DND-41 (cell line): ENCODE results near the gene REC114.

Experiments
- EZH2 ChIP-seq: IDR thresholded peaks from 3 replicates; pipeline ENCODE4 v1.6.1; 2012; ENCODE audit warnings: borderline replicate concordance, low read depth, mild to moderate bottlenecking, moderate library complexity, low read length, inconsistent platforms; ENCODE audit not compliant: severe bottlenecking
- TF ChIP-seq, protein P1 (sequence below): IDR thresholded peaks from 2 replicates; pipeline ENCODE4 v1.5.1; 2012; ENCODE audit warnings: borderline replicate concordance, low read length, moderate library complexity, mild to moderate bottlenecking; ENCODE audit not compliant: poor library complexity, severe bottlenecking; ENCODE audit errors: extremely low read depth

- TF ChIP-seq, protein P1, sequence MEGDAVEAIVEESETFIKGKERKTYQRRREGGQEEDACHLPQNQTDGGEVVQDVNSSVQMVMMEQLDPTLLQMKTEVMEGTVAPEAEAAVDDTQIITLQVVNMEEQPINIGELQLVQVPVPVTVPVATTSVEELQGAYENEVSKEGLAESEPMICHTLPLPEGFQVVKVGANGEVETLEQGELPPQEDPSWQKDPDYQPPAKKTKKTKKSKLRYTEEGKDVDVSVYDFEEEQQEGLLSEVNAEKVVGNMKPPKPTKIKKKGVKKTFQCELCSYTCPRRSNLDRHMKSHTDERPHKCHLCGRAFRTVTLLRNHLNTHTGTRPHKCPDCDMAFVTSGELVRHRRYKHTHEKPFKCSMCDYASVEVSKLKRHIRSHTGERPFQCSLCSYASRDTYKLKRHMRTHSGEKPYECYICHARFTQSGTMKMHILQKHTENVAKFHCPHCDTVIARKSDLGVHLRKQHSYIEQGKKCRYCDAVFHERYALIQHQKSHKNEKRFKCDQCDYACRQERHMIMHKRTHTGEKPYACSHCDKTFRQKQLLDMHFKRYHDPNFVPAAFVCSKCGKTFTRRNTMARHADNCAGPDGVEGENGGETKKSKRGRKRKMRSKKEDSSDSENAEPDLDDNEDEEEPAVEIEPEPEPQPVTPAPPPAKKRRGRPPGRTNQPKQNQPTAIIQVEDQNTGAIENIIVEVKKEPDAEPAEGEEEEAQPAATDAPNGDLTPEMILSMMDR: no peak
- TF ChIP-seq EZH2: no peak
Measured at GRCh38 chr15:73426323-73426994, 16.5 kb upstream of the REC114 start.
